RWPE2 (cell line): ENCODE data around the gene AMH.

Experiments used
- ATAC-seq: fragments of 200-7000 bp; cut with Tn5 transposase; 3 replicates; pipeline ENCODE4 v1.9.1; 2021; ENCODE audit warnings: low read depth
- DNase-seq: peaks from one replicate; pipeline ENCODE4 v3.0.0-alpha.2; 2020; ENCODE audit warnings: low spot score
- H3K27ac ChIP-seq: fragments of 450-650 bp; 2 replicates; pipeline ENCODE4 v1.5.1; 2017; ENCODE audit warnings: mild to moderate bottlenecking; ENCODE audit not compliant: poor library complexity, severe bottlenecking
- H3K27me3 ChIP-seq: fragments of 250-450 bp; sonication (Bioruptor Pico); 2 replicates; pipeline ENCODE4 v1.5.1; 2021; ENCODE audit warnings: mild to moderate bottlenecking, moderate library complexity; ENCODE audit not compliant: insufficient read depth, poor library complexity, severe bottlenecking
- H3K36me3 ChIP-seq: fragments of 250-450 bp; sonication (Bioruptor Pico); 2 replicates; pipeline ENCODE4 v1.5.1; 2020; ENCODE audit warnings: low read depth, mild to moderate bottlenecking, moderate library complexity
- H3K4me1 ChIP-seq: fragments of 250-450 bp; sonication (Bioruptor Pico); 2 replicates; pipeline ENCODE4 v1.5.1; 2021; ENCODE audit warnings: mild to moderate bottlenecking, moderate library complexity; ENCODE audit not compliant: insufficient read depth, poor library complexity, severe bottlenecking
- H3K4me3 ChIP-seq: fragments of 250-450 bp; sonication (Bioruptor Pico); 2 replicates; pipeline ENCODE4 v1.5.1; 2021; ENCODE audit warnings: mild to moderate bottlenecking, moderate library complexity; ENCODE audit not compliant: severe bottlenecking
- H3K9me3 ChIP-seq: fragments of 250-450 bp; sonication (Bioruptor Pico); 2 replicates; pipeline ENCODE4 v1.5.1; 2021; ENCODE audit warnings: mild to moderate bottlenecking, moderate library complexity; ENCODE audit not compliant: severe bottlenecking
- CTCF ChIP-seq: fragments of 450-650 bp; IDR thresholded peaks from one replicate; pipeline ENCODE4 v1.5.1; 2017; ENCODE audit warnings: mild to moderate bottlenecking, moderate library complexity; ENCODE audit not compliant: poor library complexity, severe bottlenecking

AMH gene

GRCh38 chr19:2225415-2226050 is 23.6 kb upstream of the AMH start:
- Histone ChIP-seq H3K9me3 (no peaks in the 10 kb centered on the region), H3K4me3 (no peak overlapping the region), H3K36me3 (peaks cover 48% of the 10 kb centered on the region), H3K4me1 (no peaks in the 10 kb centered on the region), H3K27me3 (no peaks in the 10 kb centered on the region), H3K27ac (no peak overlapping the region)
- ATAC-seq: no peak
- no peak for TF ChIP-seq CTCF
- no peak for DNase-seq

- no peak for TF ChIP-seq CTCF
- DNase-seq (no peak), ATAC-seq (no peak)
- H3K36me3 ChIP-seq: peaks cover 43% of the 10 kb centered on the region
- no peaks in the 10 kb centered on the region for H3K9me3 ChIP-seq
- H3K27ac ChIP-seq: no peak overlapping the region
- no peak overlapping the region for H3K4me3 ChIP-seq
- H3K27me3 ChIP-seq: no peaks in the 10 kb centered on the region
- H3K4me1 ChIP-seq: no peaks in the 10 kb centered on the region
Observed at GRCh38 chr19:2226051-2226839, 22.9 kb upstream of the AMH start.

DNA sequence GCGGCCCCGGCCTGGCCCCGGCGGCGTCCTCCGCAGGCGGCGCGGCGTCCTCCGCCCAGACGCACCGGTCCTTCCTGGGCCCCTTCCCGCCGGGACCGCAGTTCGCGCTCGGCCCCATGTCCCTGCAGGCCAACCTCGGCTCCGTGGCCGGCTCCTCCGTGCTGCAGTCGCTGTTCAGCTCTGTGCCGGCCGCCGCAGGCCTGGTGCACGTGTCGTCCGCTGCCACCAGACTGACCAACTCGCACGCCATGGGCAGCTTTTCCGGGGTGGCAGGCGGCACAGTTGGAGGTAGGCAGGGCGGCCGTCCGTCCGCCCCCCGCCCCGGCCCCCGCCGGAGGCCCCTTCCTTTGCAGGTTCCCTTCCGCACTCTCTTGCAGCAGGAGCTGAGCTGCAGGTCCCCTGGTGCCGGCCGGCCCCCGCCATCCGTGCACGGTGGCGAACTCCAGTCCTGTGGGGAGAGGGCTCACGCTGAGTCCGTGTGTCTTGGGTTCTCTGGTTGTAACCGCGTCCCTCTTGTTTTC is 22.2 kb upstream of the AMH start:
- no peak for DNase-seq
- Histone ChIP-seq H3K9me3 (no peaks in the 10 kb centered on the region), H3K36me3 (peaks cover 41% of the 10 kb centered on the region), H3K4me3 (no peak overlapping the region), H3K27me3 (no peaks in the 10 kb centered on the region), H3K27ac (no peak overlapping the region), H3K4me1 (no peaks in the 10 kb centered on the region)
- no peak for TF ChIP-seq CTCF
- no peak for ATAC-seq

DNA sequence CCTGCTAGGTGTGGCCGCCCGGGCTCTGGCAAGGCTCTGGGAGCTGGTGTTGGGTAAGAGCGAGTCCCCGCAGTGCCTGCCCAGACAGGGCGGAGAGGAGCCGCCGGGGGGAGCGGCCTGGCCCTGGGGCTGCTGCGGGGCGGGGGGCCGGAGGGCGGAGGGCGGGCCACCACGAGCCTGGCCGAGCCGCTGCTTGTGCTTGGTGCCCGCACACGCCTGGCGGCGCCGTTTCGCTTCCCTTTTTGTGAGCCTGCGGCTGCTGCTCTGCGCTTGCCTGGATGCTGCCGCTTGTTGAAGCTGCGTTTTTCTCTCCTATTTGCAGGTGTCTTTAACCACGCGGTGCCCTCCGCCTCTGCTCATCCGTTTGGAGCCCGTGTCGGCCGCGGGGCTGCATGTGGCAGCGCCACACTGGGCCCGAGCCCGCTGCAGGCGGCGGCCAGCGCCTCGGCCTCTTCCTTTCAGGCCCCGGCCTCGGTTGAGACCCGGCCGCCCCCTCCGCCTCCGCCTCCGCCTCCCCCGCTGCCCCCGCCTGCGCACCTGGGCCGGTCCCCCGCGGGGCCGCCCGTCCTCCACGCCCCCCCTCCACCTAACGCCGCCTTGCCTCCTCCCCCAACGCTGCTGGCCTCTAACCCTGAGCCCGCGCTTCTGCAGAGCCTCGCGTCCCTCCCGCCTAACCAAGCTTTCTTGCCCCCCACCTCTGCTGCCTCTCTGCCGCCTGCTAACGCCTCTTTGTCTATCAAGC is 21.5 kb upstream of the AMH start:
- Histone ChIP-seq H3K4me1 (no peaks in the 10 kb centered on the region), H3K27me3 (no peaks in the 10 kb centered on the region), H3K9me3 (no peaks in the 10 kb centered on the region), H3K4me3 (no peak overlapping the region), H3K36me3 (peaks cover 37% of the 10 kb centered on the region), H3K27ac (no peak overlapping the region)
- DNase-seq: no peak
- no peak for TF ChIP-seq CTCF
- ATAC-seq: no peak
